H1 (cell line): ENCODE measurements around the gene THAP12. TPM values are rescaled to one million over a fixed set of nuclear protein-coding genes. Genes with fewer than 3 reads are reported as not detected.

Experiments used
- ATF2 ChIP-seq: IDR thresholded peaks from 2 replicates; pipeline ENCODE4 v1.6.1; 2012; ENCODE audit warnings: low read length, inconsistent platforms
- BCL11A ChIP-seq, 2 experiments: IDR thresholded peaks; one replicate each; pipeline ENCODE4 v1.6.1; 2011; ENCODE audit warnings: low read depth in 2 of 2, low read length in 2 of 2, mild to moderate bottlenecking in 2 of 2
- CHD7 ChIP-seq: fragments of 300-600 bp; sonication (generic); IDR thresholded peaks from 2 replicates; pipeline ENCODE4 v1.7.1; 2012; ENCODE audit warnings: low read length, moderate library complexity, mild to moderate bottlenecking, inconsistent platforms; ENCODE audit not compliant: insufficient replicate concordance
- MAX ChIP-seq: IDR thresholded peaks from 2 replicates; pipeline ENCODE4 v1.6.1; 2012; ENCODE audit warnings: inconsistent platforms
- NANOG ChIP-seq: IDR thresholded peaks from 2 replicates; pipeline ENCODE4 v1.6.1; 2011; ENCODE audit warnings: low read length, low read depth, mild to moderate bottlenecking, inconsistent platforms; ENCODE audit not compliant: insufficient read depth, poor library complexity, severe bottlenecking
- PHF8 ChIP-seq: fragments of 200-600 bp; sonication (generic); conservative IDR thresholded peaks from 2 replicates; pipeline ENCODE4 v1.7.1; 2012; ENCODE audit warnings: low read depth, mild to moderate bottlenecking, inconsistent platforms, low read length, moderate library complexity
- POU5F1 ChIP-seq: IDR thresholded peaks from 2 replicates; pipeline ENCODE4 v1.6.1; 2011; ENCODE audit warnings: low read depth, mild to moderate bottlenecking, low read length, moderate library complexity
- SIN3A ChIP-seq, 2 experiments: IDR thresholded peaks in 1 of 2; conservative IDR thresholded peaks in 1 of 2; 2 replicates each; pipeline ENCODE4 v1.6.1; 2011 to 2012; ENCODE audit warnings: low read length in 2 of 2, improper control_type of control experiment in 1 of 2, low read depth in 1 of 2, mild to moderate bottlenecking in 1 of 2
- SIX5 ChIP-seq: IDR thresholded peaks from 2 replicates; pipeline ENCODE4 v1.6.1; 2011; ENCODE audit warnings: mild to moderate bottlenecking, low read depth, low read length
- polyA plus RNA-seq, 7 experiments: library from polyadenylated mRNA; depleted of rRNA in 3 of 7; stranded (reverse) in 5 of 7; unstranded in 2 of 7; fragments of >200 nt in 5 of 7; fragments of 200-250 nt in 2 of 7; gene quantifications; 1 replicate in 5 of 7; 2 replicates in 1 of 7; 4 replicates in 1 of 7; pipeline versions ENCODE4 v1.2.1 to v1.2.3, GENCODE V29; 2011 to 2013; ENCODE audit warnings: missing spikeins in 2 of 7, mixed read lengths in 2 of 7
- total RNA-seq: library from RNA; stranded (reverse); fragmentation: NEBNext Ultra II Directional; extraction: Animal tissue kit (Norgen Biotek cat#: 25700); gene quantifications from 2 replicates; pipeline ENCODE4 v1.2.1, GENCODE V29; 2021

THAP12 gene
- total and polyA plus RNA-seq, 2 of the 8 experiments (the other 6 are each of a cell fraction or from before 2014, with no cell fraction given): 12.0 to 39.9 TPM

- TF ChIP-seq CHD7: no peak
- TF ChIP-seq NANOG: no peak
- no peak for TF ChIP-seq PHF8
- no peak for TF ChIP-seq SIX5
- no peak for TF ChIP-seq MAX
- no peak for TF ChIP-seq POU5F1
- no peak for TF ChIP-seq SIN3A (conservative IDR thresholded peaks at IDR 0.05 in 1 of 2, IDR thresholded peaks at IDR 0.05 in 1 of 2; ENCODE audit: low read depth in 1 of 2, low read length in 2 of 2)
- no peak for TF ChIP-seq ATF2
- TF ChIP-seq BCL11A (IDR thresholded peaks at IDR 0.05; ENCODE audit: low read depth in 2 of 2, low read length in 2 of 2): no peak
Measured at GRCh38 chr11:76330651-76331050, 50.3 kb downstream of the THAP12 start (continued).
